Ovary (tissue), 3 donors: ENCODE measurements around the gene AFF2.

Experiments
- CTCF ChIP-seq, 3 donors: fragments of 450-650 bp in 2 of 3; fragments of 200-600 bp in 1 of 3; IDR thresholded peaks; one replicate each; pipeline versions ENCODE4 v1.5.1 to v1.8.0; 2016 to 2022; ENCODE audit warnings: antibody characterized with exemption in 3 of 3, mild to moderate bottlenecking in 1 of 3
- EP300 ChIP-seq: sonication (generic); formaldehyde crosslinking; IDR thresholded peaks from one replicate; pipeline ENCODE4 v1.6.1; 2017; ENCODE audit warnings: antibody characterized with exemption
- POLR2A ChIP-seq: fragments of 450-650 bp; IDR thresholded peaks from one replicate; pipeline ENCODE4 v1.6.1; 2017; ENCODE audit warnings: antibody characterized with exemption, mild to moderate bottlenecking, moderate library complexity
- donor health status: DM: no; HTN: no; CAD: no.

DNA sequence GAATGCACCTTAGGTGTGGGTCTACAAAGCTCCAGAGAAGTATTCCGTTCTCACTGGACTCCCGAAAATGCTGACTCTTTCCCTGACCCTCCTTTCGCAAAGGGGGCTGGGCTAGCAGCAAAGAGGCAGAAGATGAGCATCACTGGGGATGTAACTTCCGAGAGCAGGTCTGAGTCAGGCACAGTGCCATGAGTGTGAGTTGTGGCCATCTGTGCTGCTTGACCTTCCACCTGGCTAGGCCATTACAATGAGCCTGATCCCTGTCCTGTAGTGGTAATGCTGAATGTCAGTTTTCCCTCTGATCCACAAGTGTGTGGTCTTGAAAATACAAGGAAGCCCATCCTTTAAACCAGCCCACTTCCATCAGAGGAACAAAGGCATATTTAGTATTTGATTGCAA, 479.4 kb downstream of the AFF2 start:
- TF ChIP-seq CTCF (IDR thresholded peaks at IDR 0.05), result no peak
- no peak for TF ChIP-seq POLR2A
- no peak for TF ChIP-seq EP300
